ENCODE data around the gene GDNF.

GDNF gene

DNA sequence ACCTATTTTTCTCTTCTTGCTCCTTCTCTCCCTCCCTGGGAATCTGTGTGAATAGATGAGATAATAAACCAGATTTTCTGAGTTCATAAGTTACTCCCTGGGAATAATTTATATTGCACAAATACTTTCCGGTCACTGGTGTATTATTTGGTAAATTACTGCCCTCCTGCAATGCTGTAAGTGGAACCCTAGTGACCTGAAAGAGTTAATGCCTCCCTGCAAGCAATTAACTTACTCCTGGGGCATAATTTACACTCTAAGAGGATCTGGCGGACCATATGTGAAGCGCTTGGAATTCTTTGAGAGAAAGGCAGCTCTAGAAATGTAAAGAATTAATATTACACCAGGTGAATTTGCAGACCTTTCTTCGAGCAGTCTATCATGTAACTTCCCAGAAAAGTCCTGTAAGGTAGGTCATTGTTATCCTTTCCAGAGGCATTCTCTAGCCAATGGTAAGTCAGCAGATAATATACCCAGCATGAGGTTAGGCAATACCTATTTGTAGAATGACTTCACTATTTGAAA, 7.0 kb upstream of the GDNF start:
- no peak for DNase-seq (ENCODE audit: low read depth in 2 of 2)

DNA sequence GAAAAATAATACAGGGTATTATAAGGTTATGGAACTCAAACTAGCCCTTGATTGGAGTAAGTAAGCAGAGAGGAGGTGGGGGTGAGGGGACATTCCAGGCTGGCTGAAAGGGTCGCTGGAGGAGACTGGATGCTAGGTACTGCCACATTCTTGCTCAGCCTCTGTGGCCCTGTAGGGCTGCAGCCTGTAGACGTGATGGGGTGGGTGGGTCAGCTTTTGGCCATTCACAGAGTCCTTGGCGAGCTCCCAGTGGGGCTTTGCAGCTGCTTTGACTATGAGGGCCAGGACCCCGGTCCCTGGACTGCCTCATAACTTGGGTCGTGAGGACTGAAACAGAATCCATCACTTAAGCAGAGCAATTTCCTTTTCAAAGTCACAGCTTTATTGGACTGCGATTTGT, 4.2 kb upstream of the GDNF start:
- no peak for DNase-seq (ENCODE audit: low read depth in 2 of 2)

DNA sequence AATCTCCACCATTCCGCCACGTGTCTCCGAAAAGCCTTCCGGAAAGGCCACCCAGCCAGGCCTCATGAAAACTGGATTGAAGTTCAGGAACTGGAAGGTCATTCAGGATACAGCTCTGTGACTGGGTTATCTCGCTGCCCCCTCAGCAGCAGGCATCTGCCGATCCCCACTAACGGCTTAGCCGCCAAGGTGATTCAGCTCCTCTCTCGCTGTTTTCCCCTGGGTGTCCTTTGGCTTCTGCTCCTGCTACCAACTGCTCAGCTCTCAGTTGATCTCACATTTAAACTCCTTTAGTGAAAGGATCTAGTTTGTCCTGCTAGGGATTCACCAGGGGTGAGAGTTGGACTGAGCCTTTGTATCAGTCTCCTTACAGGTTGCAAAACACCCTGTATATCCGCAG, 2.2 kb upstream of the GDNF start:
- no peak for DNase-seq (ENCODE audit: low read depth in 2 of 2)

DNA sequence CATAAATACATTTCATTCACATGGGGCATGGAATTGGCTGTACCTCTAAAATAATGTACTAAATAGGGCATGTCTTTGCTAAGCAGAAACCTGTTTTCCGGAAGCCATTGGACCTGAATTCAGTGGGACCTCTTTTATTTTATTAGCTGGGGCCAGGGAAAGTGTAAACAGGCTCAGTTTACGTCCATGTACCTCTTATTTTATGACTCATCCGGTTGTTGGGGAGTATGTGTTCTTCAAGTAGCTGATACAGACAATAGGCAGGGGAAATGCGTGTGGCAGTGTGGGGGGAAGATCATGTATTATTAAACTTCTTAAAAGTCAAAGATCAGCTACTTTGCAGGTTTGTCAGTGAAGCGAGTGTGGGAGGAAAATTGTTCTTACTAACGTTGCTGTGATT, 1.4 kb upstream of the GDNF start:
- no peak for DNase-seq (ENCODE audit: low read depth in 2 of 2)

DNA sequence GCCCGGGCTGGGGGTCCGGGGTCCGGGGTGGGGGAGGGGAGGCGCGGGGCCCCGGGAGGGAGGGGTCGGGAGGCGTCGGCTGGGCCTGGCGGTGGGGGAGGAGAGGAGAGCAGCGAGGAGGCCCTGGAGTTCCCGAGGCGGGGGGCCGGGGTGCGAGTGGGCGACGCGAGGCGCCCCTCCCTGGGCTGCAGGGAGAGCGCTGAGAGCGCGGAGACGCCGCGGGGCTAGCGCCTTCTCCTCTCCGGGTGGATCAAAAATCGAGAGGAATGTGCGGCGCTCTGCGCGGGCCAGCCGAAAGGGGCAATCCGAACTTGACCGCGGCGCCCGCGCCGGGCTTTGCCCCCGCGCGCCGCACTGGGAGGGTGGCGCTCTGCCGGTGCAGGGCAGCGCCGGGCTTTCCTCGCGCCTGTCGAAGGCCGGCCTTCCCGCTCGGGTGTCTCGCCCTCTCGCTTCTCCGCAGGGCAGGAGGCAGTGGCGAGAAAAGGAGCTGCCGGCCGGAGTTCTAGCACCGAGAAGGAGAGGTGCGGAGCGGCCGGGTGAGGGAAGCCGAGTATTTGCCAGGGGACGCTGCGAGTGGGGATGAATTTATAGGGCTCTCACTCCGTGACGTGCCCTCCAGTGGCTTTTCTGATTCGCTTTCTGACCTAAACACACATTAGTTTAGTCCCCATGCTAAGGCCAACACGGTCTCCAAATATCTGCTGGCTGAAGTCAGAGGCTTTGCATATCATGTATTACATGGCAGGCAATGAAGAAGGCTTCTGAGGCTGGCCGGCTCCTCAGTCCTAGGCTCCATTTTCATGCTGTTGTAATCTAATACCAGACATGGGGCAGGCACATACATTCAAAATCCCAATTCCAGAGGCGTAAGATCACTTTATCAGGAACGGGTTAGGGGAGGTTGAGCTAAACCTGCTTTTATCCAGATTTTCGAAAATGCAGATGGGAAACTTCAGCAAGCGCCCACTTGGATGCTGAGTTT, 503 bp upstream of the GDNF start:
- DNase-seq (ENCODE audit: low read depth in 2 of 2), result no peak

DNA sequence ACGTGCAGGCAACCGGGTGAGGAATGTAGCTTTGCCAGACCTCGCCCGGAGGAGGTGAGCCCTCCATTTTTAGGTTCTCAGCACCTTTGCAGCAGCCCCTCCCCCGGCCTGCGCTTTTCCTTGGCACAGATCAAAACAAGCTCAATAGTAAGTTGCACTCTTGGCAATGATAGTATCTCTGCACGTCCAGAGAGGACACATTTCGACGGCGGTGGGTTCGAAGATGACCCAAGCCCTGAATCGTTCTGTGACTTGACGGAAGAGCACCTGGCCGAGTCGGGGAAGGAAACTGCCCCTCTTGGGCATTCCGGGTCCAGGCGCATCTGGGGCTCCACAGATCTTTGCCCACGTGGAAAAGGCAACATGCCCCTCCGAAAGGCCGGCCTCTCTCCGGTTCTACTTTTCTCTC, 904 bp downstream of the GDNF start:
- DNase-seq (ENCODE audit: low read depth in 2 of 2), result no peak

DNA sequence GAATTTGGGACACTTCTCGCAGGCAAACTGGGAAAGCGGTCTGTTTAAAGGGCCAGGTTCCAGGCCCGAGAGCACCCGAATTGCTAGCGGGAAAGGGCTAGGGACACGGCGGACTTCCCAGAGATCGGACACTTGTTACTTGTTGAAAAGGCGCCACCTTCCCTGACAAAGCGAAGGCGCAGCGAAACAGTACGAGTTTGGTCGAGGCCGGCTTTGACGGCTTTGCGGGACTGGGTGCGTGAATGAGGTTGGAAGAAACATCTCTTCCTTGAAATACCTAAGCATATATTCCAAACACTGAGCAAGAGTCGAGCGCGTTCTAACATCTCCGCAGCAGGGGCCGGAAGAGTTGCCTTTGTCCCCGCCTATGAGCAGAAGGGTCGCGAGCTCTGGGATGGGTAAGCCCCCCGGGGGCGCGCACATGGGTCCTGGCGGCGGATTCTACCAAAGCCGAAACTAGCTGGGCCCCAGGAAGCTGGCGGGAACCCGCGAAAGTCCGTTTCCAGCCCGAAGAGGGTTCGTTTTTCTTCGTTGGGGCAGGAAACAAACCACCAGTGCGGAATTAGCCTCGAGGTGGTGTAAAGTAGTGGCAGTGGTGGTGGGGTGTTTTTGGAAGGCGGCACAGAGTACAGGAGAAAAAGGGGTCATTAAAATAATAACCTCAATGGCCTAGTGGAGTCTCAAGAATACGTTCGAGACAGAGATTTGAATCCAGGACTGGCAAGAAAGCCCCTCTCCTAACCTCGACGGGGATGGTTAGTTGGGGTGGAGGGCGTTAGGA, 1.5 kb downstream of the GDNF start:
- DNase-seq (ENCODE audit: low read depth in 2 of 2), result no peak

DNA sequence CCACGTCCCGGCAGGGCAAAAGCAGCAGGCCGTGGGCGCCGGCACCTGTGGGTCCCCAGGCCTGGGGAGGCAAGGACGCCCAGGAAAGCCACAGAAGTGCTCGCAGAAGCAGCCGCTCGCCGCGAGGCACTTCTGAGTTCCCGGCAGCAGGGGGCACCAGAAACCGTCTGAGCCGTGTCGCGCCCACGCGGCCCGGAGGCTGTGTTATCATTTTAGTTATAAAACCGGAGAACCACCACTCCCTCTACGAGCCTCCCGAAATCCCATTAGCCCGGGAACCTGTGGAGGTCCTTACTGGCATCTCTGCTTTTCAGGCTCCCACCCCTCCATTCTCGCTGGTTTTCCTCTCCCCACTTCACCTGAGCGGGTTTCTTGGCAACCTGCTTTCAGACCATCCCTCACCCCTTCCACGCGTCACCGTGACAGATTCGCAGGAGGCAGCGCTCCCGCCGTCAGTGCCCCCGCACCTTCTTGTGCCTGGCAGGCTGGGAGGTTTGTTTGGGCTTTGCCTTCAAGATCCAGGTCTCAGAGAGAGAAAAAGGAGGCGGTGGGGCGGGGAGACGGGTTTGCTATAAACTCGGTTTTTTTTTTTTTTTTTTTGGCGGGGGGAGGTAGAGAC, 2.3 kb downstream of the GDNF start:
- DNase-seq (ENCODE audit: low read depth in 2 of 2), result peak in 1 of 2 donors; percentile 1

DNA sequence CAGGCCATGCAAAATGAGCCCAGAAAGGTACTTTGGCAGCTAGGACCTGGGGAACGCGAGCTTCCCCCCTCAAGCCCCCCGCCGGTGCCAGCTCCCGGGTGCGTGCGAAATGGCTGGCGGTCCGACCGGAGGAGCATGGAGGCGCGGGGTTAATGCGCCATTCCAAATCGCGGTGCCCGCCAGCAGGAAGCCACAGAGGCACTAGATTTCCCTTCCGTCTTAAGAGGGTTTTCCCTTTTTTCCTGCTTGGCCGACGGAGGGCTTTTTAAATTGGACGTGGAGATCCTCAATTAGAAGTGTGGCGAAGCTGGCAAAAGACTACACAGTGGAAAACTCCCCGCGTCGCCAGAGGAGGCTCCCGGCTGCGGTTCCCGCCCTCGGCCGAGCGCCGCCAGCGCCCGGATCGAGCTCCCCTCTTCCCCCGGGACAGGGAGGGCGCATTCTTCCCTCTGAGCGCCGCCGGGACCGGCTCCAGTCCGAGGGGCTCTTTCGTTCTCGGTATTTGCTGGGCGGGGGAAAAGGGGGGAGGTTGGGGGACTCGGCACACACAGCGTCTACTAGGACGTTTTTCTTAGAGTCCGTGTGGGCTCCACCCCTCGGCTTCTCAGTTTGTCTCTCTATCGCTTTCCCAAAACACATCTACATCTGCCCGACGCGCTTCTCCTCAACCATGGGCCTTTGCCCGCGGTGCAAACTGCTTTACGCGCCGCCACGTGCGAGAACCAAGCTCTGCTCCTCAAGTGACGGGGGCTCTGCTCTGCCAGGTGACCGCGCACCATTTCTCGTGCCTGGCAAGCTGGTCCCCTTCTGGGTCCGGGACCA, 3.0 kb downstream of the GDNF start:
- DNase-seq (ENCODE audit: low read depth in 2 of 2), result no peak

DNA sequence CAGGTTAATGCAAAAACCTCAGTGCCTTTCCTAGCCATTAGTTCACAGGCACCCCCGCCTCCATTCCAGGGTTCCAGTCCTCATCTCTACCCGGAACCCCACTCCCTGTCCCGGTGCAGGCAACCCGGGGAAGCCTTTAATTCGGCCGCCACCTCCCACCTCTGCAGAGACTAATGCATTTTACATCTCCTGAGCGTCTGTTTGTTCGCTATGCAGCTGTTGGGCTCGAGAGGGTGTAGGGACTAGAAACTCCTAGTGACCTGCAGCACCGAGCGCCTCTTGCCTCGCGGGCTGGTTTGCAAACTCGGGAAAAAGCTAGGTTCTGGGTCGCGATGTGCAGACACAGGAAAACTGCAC, 3.6 kb downstream of the GDNF start:
- no peak for DNase-seq (ENCODE audit: low read depth in 2 of 2)

DNA sequence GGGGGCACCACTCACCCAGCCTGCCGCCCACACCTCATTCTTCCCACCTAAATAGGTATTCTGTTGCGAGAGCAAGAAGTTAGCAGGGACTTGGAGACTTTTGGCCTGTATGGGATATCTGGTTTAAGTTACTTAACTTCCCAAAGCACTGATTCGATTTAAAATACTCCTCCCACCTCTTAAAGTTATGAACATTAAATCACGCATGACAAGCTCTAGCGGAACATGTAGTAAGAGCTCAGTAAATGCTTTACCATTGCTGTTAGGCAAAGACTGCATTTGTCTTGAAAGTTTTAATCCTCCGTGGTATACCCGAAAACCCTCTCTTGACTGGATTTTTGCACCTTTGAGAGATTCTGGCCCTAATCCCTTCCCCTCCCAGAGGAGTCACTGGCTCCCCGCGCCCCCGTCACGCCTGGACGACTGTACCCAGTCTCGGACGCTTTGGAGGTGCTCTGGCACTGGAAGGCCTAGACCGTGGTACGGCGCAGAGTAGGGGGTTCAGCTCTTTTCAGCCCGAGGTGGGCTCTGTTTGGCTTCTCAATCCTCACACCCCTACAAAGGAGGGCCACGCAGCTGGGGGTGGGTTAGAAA, 4.4 kb downstream of the GDNF start:
- DNase-seq (ENCODE audit: low read depth in 2 of 2), result no peak

DNA sequence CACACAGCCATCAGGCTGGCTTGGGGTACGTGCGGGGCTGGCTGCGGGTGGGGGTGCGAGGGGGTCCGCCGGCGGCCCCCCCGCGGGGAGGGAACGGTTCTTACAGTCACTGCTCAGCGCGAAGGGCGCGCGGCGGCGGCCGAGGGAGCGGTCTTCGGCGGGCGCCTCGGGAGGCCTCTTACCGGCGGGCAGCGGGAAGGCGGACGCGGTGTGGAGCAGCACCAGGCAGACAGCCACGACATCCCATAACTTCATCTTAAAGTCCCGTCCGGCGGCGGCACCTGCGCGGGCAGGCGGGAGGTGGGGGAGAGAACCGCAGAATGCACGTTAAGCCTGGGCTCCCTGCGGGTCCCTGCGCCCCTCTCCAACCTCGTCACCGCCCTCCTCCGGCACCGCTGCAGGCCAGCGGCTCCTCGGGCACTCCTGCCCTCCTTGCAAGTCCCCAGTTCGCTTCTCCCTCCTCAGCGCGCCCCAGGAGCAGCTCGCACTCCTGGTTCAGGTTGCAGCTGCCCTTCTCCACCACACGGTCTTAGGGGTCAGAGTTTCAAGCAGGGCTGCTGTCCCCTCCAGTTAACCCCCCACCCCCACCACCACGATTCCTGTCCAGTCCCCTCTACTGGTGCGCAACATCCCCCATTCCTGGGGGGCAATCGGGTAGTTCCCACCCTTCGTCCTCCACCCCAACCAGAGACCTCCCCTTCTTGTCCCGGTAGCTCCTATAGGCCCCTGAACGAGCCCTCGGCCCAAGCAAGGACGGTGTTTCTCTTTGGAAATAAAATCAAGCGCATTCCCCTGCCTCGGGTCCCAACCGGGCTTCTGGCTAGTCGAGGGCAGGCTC, 5.1 kb downstream of the GDNF start:
- DNase-seq (ENCODE audit: low read depth in 2 of 2), result no peak

DNA sequence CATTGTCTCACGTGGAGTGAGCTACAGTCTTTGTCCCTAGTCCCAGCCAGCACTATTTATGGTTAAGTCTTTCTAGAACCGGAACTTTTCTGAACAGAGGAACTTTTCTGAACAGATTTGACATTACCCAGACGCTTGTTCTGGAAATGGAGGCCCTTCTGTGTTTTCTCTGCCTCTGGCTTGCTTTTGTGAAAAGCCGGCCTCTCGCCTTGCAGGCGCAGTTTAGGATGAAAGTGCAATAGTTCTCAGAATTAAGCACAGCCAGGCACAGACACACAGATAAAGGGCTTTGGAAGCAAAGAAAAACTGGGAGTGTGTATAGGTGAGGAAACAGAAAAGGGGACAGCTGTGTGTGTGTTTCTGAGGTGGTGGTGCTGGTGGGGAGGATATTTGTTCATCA, 5.9 kb downstream of the GDNF start:
- no peak for DNase-seq (ENCODE audit: low read depth in 2 of 2)

DNA sequence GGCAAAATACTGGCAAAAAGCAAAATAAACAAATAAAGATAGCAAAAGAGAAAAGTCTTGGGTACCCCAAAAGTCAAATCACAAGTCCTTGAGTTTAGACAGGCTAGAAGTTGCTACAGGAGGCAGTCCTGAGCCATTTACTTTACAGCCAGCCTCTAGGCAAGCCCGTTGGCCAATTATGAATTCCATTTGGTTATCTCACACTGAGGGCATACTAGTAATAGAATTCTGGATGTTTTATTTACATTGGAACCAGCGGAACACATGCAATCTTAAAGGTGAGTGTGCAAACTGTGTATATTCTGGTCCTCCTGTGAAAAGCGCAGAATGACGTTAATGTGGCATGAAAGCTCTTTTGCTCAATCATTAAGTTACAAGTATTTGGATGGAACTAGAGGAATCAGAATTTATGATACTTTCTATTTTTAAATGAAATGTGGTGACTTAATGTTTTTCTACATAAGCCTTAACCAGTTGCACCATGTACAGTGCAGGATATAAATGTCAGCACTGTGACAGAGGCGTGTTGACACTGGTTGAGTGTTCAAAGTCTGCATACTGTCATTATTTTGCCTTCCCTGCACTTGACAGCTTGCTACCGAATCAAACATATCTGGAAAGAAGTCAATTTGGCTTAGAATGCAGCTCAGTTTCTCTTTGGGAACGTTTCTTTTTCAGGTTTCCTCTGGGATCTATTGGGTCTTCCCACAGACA, 7.9 kb downstream of the GDNF start:
- no peak for DNase-seq (ENCODE audit: low read depth in 2 of 2)

DNA sequence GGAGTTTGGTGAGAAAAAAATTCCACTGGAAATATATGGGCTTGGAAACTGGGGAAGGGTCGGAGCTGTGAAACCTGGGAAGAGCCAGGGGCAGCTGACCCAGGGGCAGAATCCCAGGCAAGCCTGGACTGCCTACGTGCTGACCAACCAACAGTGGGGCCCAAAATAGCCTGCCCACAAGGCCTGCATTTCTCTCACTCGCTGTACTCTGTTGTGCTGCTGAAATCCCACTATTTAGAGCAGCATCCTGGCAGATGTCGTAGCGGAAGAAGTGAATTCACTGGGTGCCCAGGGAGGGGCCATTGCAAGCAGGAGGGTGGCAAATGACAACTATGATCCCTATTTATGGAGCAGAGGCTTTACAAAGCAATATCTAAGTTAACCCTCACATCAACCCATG, 9.5 kb downstream of the GDNF start:
- no peak for DNase-seq (ENCODE audit: low read depth in 2 of 2)

DNA sequence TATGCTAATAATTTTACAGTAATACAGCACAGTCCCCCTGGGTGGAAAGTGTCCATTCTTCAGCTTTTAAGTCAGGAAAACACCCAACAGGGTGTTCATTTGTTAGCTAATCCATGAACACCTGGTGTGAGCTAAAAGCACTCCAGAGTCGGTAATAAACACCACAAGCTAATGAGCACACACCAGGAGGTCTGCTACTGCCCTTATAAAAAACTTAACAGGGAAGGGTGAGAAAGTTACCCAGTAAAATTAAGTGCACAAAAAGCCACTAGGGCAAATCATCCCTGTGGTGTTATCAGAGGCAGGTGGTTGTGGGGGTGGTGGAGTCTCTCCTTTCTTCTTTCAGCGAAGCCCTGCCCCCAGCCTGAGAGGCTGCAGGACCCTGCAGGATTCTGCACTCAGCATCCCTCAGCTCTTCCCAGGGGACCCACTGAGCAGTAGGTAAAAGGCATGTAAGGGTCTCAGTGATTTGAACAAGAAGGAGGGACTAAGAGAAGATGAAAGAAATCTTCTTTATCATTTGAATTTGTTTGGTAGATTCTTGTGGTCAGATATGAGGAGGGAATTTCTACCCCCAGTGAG, 14.4 kb downstream of the GDNF start:
- no peak for DNase-seq (ENCODE audit: low read depth in 2 of 2)

DNA sequence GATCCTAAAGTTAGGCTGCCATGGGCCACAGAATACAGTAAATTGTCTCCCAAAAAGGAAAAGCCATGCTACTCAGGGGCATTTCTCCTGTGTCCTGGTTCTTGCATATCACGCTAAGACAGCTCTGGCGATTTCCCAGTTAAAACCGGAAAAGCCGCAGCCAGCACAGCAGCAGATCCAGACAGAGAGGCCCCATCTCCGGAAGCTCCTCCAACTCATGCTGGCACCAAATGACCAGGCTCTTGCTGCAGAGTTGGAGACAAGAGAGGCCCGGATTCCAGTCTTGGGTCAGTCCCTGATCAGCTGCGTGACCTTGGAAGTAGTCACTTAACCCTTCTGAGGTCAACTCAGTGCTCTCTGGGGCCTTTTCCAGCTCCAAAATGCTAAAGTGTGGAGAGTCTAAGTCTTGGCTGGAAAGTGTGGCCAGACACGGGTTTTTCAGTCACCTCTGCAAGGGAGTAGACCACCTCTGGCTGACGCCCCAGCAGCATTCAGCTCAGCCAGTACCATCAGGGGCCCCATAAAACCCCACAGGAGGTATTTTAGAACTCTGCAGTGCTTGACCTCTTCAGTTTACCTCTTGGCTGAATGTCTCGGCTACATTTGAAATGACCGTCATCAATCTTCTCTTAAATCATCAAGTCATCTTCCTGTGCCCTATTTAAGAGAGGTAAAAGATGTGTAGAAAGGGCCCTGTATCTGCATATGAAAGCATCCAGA, 16.2 kb downstream of the GDNF start:
- DNase-seq (ENCODE audit: low read depth in 2 of 2), result no peak

DNA sequence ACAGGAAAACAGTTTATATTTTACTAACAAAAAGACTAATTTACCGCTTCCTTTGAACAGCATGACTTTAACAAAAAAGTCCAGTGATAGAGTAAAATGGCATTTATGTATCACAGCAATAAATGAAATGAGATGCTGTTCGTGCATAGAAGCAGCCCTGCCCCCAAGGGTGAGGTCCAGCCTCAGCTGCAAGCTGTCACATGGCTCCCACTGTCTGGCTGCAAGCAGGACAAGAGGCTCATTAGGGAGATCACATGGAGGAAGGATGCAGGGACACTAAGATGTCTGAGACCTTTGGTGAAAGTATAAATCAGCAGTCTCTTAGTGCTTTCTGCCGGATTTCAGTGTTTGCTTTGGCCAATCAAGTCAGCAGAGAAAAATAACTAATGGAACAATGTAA, 23.0 kb downstream of the GDNF start:
- DNase-seq (ENCODE audit: low read depth in 2 of 2), result no peak

DNA sequence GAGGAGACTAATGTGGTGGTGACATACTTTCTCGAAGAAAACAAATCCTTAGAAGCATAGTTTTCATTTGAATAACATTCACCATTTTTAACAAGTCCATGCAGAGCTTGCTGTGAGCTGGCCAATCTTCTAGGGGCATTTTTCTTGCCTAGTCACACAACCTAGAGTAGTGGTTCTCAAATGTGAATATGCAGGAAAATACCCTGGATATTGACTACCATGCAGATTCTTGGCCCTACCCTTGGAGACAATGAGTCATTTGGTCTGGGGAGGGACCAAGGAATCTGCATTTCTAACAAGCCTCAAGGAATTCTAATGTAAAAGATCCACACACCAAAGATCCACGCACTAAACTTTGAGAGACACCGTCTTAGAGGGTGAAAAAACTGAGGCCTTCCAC, 23.5 kb downstream of the GDNF start:
- DNase-seq (ENCODE audit: low read depth in 2 of 2), result no peak

Data from stimulated activated CD8-positive, alpha-beta memory T cell treated with anti-CD3 and anti-CD28 coated beads, Interleukin-7, amount 100 ng/mL, for 1 hour (primary cell).